HG02588 (cell line): ENCODE data around the gene FAM107A.

Experiments used
- ATAC-seq: cut with Tn5 transposase; IDR thresholded peaks from one replicate; pipeline ENCODE4 v1.9.1; 2021; ENCODE audit warnings: mild to moderate bottlenecking, moderate library complexity; ENCODE audit not compliant: unreplicated experiment

The FAM107A gene, protein sequence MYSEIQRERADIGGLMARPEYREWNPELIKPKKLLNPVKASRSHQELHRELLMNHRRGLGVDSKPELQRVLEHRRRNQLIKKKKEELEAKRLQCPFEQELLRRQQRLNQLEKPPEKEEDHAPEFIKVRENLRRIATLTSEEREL

DNA sequence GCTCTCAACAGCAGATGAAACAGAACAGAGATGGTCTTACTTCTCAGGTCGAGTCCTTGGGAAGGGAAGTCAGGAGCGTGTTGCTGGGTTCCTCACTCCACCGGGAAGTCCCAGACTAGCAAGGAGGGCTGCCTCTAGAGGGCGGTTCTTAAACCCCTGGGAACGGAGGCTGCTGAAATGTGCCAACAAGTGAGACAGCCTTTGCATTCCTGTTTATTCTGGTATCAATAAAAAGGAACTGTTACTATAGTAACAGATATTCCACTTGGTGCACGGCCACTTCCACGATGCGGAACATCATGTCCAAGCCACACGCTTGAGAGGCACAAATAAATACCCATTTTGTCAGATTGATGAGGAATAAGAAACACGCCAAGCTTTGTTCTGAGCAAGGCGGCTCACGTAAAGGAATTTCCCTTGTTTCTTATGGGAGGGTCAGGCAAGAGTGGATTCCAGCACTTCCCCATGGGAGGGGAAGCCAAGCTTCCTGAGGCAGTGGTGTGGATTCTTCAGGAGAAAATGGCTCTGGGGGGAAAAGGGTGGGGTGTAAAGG is at the start of gene FAM107A:
FAM107A (minus strand) TSS at position 123 of the 553 bp plus-strand sequence. CDS start 7,531 bp downstream, outside the sequence.
- ATAC-seq: no peak

DNA sequence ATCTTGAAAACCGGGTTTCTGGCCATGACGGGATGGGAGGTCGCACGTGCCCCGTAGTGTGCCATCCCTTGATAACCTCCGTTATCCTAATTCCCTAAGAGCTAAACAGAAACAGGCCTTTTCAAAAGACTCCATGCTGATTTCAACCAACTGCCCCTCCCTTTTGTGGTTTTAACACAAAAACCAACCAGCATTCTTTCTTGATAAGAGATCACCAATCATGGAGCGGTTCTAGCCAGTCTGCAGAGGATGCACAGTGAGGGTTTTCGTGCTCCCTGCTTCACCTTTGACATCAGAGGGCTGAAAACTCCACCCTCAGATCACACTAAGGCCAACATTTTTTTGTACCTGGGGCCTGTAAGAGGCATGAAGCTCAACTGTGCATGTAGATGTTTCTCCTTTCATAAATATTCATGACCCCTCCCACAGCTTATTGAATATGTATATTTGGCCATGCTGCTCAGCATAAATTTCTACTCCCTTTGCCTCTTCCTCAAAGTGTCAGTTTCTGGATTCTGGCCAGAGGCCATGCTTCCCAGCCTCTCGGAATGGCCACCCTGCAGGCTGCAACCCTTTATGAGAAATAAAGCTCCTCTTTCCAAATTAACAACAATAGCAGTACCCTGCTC is 48.1 kb upstream of the FAM107A start:
- no peak for ATAC-seq

DNA sequence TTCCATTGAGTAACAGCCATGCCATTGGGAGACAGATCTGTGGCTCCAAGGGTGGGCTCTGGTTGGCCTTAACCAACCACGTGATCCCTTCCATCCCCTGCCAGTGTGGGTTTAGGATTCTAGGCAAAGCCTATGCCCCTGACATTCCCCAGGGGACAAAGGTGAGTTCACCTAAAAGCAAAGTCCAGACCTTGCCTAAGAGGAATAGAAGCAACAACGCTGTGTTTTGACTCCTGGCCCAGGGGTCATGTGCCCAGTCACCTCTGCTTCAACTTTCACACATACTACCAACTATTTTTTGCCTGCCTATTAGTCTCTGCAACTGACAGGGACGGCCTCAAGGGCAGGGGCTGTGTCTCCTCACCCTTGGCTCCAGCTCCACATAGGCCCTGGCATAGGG is 47.4 kb upstream of the FAM107A start:
- ATAC-seq: no peak

DNA sequence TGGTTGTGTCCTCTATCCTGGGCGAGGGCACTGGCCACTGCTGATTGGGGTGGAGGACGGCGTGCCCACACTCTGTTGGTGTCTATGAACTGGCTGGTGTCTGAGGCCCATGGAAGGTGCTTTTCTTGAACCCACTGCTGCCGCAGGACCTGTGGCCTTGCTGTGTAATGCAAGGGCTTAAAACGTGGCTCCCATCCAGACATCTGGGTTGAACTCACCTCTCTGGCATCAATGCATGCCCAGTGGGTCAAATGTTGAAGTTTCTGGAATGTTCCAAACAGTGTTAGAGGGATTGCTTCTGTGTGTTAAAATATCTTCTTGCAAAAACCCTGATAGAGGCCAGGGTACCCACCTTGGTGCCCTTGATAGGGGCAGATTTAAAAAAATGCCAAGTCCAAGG is 46.8 kb upstream of the FAM107A start:
- no peak for ATAC-seq

DNA sequence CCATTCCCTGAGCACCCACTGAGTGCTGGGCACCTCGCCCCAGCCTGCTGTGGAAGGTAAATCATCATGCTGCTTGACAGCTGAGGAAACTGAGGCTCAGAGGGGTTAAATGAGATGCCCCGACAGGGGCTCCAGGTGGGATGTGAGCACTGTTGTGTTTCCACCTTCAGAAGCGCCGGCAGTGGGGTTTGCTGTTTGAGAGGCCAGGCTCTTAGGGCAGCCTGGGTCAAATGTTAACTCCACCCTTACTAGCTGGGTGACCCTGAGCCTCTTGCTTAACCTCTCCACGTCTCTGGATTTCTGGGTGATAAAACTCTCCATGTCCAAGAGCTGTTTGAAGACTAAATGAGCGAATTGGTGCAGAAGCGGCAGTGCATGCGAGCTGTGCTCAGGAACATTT is 46.3 kb upstream of the FAM107A start:
- no peak for ATAC-seq

GRCh38 chr3:58622892-58623291 is 45.7 kb upstream of the FAM107A start:
- no peak for ATAC-seq

DNA sequence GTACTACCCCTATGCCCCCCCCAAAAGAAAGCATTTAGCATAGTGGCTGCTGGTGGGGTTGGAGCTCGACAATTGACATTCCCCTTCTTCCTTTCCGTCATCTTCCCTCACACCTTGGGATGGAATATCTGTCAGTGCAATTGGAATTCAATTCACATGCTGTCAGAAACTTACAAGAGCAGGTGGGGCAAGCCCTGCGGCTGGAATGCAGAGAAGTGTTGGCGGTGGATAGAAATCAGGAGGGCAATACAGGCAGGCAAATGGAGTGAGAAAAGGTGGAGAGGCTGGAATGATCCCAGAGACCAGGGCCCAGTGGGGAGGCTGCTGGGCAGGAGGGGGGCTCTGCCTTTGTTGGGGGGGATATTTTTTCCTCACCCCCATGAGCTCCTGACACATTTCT is 45.2 kb upstream of the FAM107A start:
- no peak for ATAC-seq

GRCh38 chr3:58621086-58621830 is 44.1 kb upstream of the FAM107A start:
- ATAC-seq: no peak

DNA sequence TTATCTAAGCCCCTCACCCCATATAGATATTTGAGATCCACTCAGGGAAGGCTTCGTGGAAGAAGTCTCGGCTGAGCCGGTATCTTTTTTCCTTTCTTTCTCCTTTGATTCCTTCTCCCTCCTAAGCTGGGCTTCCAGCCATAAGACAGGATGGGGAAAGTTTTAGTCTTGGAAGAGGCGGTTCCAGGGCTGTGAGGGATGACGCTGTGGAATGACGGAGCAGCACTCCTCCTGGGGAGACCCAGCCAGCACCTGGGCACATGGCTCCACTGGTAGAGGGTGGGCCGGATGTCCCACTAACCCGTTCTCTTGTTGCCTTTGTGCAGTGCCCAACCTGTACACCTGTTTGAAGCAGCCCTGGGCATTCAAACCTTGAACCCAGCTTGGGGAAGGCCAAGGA is 43.2 kb upstream of the FAM107A start:
- no peak for ATAC-seq

GRCh38 chr3:58617338-58617761 is 40.2 kb upstream of the FAM107A start:
- no peak for ATAC-seq

GRCh38 chr3:58613236-58614132 is 36.3 kb upstream of the FAM107A start:
- ATAC-seq: no peak

DNA sequence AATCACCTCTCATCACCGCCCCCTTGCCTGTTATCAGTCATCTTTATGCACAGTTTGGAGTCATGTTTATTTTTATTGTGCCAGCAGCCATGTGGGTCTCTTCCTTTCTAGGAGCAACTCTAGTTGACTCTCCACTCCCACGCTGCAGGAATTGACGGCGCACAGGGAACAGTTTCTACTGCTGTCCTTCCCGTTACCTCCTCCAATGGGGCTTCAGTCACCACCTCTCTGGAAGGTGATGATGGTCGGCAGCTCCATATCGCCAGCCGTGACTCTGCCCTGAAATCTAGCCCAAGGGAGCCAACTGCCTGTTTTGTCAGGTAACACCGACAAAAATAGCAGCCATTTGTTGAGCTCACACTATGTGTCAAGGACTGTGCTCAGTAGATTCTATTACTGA is 35.6 kb upstream of the FAM107A start:
- no peak for ATAC-seq

DNA sequence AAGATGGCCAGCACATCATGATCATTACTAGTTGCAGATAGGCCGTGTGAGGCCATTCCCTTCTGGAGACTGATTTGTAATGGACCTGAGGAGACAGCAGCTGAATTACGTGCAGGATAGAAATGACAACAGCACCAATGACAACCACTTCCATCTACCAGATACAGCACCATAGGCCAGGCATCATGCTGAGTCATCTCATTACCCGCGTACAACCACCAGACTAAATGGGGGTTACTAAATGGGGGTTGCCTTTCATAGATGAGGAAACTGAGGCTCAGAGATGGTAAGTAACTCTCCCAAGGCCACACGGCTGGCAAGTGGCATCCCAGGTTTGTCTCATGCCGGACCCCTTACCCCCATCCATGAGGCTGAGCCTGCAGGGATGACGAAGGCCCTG is 32.8 kb upstream of the FAM107A start:
- peak; percentile 49 for ATAC-seq

DNA sequence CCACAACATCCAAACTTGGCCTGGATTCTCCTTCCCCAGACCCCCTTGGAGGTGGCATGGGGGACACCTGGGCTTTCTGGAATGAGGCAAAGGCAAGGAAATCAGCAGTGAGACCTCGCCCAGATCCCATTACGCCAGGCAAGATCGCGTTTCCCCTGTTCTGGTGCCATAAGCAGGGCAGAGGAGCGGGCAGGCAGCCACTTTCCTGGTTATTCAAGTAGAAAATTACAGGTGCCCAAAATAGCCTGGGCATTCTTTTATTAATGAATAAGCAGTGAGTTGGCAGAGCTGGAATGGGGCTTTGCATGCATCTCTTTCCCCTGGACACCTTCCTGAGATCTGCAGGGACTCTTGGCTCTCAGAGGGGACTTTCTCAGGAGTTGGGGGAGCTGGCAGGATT is 31.5 kb upstream of the FAM107A start:
- ATAC-seq: no peak

- ATAC-seq: no peak
Measured at GRCh38 chr3:58607816-58608215, 30.6 kb upstream of the FAM107A start.

DNA sequence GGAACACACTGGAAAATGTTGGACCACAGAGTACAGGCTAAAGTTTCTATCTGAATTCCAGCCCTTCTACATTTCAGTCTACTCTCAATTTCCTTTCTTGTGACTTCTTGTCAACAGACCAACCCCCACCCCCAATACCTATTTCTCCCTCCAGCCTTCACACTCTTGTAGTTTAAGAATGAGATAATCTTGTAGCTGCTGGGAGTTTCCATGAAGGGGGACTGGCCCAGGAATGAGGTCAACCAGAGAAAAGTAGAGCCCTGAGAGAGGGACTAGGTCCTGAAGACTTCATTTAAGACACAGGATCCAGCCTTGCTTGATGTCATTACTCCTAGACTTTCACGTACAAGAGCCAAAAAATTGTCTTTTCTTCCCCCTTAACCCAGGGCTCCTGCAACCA is 29.5 kb upstream of the FAM107A start:
- ATAC-seq: no peak

DNA sequence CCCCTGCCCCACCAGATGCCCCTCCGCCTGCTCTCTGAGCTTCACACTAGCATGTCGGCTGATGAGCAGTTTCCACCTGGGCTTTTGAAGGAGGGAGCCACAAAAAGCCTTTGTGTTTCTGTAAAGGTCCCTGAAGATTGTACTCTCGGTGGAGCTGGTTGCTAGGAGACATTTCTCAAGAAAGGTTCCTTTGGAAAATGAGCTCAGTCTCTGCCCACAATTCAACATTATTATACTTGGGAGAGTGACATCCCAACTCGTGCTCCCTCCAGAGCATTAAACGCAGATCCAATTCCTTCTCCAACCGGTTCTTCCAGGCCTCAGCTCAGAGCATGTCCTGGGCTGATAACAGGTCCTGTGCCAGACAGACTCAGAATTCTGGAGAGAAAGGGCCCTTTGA is 26.8 kb upstream of the FAM107A start:
- no peak for ATAC-seq

DNA sequence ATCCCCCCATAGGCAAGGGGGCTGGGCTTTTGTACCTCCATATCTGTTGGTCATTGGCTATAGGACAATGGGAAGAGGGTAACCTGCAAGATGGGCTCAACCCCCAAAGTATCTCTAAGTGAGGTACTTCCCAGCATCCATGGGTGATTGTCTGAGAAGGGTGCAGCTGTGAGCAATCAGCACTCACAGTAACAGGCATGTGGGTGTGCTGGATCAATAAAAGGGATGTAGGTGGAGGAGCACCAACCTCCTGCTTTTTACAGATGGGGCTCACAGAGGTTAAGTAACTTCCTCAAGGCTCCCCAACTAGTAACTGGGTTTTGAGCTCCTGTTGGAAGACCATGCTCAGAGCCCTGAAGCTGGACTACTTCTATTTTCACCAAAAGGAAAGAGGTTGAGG is 26.4 kb upstream of the FAM107A start:
- ATAC-seq: no peak

DNA sequence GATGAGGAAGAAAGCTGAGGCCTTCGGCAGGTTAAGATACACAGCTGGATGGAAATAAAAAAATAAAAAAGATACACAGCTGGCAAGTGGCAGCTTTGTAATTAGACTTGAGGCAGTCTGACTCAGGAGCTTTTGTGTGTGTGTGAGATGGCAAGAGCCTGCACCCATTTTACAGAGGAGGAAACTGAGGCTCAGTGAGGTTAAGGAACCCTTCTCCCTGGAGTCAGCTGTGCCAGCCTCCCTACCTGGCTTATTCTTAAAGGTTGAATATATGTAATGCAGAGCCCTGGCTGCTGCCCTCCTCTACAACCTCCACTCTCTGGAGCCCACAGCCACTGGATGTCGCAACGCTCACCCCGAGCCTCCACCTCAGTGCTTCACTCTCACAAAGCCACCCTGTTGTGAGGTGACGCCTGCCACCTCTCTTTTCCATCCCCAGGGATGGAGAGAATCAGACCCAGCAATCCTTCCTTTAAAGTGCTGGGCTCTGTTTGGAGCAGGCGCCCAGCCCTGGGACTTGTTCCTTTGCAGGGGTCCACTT is 20.6 kb upstream of the FAM107A start:
- no peak for ATAC-seq

- no peak for ATAC-seq
Measured at GRCh38 chr3:58596834-58597518, 19.8 kb upstream of the FAM107A start.
